HG03064 (cell line): ENCODE measurements around the gene APC2.
A peak's percentile ranks its signal among the peaks of the same experiment; 100 is the strongest.
"Not testable (repeated sequence)": the region's sequence is repeated elsewhere in the genome, so short reads cannot be mapped to it uniquely, and the experiment has no call there.

Source experiments
- ATAC-seq: cut with Tn5 transposase; IDR thresholded peaks from one replicate; pipeline ENCODE4 v1.9.1; 2021; ENCODE audit warnings: low read depth; ENCODE audit not compliant: unreplicated experiment

The APC2 gene

DNA sequence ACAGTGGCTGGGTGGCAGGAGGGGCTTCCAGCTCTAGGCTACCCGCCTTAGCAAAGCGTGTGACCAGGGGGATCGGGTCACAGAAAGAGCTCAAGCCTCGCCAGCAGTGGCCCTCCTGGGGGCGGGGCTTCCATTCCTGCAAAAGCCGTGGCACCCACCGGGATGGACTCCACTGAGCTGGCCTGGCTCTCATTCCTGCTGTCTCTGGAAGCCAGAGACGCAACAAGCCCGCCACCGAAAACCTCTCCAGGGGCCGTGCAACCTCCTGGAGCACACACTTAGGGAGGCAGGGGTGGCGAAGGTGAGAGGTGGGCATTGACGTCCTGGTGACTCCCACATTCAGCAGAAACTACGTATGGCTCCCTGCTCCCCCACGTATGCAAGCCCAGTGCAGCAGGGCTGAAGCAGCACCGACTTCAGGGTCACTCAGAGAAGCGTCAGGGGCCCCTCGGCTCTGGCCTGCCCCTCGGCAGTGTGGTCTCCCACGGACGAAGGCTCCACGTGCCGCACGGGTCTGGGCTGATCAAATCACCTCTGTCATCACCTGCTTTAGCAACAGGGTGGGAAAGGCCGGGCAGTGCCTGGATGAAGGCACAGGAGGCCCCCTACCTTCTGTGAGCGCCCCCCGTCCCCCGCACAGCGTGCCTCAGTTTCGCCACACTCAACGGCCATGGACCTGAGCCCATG lies 26.0 kb downstream of the APC2 start:
- ATAC-seq, result no peak

- ATAC-seq, result not testable (repeated sequence)
Measured at GRCh38 chr19:1477056-1477455, 27.1 kb downstream of the APC2 start.

DNA sequence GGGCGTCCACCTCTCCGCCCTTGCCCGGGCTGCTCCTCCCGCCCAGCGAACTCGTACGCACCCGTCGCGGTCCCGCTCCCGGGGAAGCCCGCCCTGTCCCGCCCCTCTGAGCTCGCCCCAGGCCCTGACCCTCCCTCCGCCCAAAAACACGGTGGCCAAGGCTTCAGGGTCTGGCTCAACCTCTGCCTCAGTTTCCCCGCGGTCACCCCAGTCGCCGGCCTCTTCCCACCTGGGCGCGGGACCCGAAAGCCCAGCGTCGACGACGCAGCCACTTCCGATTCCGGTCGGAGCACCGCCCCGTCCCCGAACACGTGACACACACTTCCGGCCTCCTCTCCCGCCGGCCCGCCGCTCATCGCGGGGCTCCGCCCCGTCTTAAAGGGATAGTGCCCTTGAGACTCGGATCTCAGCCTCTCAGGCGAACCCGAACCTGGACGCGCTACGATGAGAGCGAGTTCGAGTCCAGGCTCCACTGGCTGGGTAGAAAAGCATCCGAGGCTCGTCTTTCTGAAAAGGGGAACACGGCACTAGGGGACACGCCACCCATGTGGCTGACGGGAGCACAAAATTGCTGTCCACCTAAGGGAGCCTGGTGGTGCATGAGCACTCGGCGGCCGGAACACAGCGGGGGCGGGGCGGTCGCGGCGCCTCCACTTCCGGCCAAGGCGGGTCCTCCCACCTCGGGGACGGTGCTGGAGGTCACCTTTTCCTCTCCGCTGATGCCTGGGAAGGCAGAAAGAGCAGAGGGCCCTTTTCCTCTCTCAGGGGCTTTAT lies 29.2 kb downstream of the APC2 start, which contains the start of gene C19orf25:
Gene C19orf25 (minus strand): TSS at position 282 of the 774 bp plus-strand sequence. CDS start 312 bp downstream, outside the sequence.
- ATAC-seq, result peak; percentile 68

DNA sequence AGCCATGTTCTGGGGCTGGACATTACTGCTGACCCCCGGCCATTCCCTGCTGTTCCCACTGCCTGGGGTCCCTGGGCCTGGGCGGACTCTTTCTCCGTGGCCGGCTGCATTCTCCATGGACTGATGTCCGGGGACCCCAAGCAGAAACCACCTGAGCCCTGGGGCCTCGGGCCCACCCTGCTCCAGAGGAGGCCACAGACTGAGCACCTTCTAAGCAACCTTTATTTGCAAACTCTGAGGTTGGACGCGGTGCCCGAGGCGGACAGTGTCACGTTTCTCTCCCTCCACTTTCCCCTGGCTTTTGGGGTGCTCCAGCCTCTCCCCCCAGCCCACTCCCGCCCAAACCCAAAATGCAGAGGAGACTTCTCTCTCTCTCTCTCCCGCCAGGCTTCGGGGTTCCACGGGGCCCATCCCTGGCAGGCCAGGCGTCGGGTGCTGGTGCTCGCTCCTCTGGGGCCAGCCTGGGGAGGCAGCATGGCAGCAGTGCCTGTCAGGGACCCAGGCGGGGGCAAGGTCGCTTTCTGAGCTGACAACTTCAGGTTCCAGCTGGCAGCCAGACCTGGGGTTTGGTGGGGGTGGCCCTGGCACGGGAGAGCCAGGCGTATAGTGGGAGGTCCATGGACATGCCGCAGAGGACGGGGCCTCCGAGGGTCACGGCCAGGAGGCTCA lies 31.4 kb downstream of the APC2 start:
- ATAC-seq, result no peak

GRCh38 chr19:1481893-1482360 lies 32.0 kb downstream of the APC2 start:
- ATAC-seq, result no peak

- ATAC-seq, result no peak
Measured at GRCh38 chr19:1482361-1483130, 32.6 kb downstream of the APC2 start.

- no peak for ATAC-seq
Measured at GRCh38 chr19:1483131-1483978, 33.4 kb downstream of the APC2 start.

DNA sequence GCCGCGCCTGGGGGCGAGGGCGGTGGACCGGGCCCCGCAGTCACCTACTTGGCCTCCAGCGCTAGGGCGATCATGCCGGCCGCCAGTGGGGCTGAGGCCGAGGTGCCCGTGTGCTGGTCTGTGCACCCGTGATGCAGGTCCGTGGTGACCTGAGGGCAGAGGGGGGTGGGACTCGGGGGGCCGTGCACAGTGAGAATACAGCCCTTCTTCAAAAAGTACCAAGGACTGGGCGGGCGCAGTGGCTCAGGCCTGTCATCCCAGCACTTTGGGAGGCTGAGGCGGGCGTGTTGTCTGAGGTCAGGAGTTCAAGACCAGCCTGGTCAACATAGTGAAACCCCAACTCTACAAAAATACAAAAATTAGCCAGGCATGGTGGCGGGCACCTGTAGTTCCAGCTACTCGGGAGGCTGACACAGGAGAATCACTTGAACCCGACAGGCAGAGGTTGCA lies 34.1 kb downstream of the APC2 start:
- no peak for ATAC-seq

DNA sequence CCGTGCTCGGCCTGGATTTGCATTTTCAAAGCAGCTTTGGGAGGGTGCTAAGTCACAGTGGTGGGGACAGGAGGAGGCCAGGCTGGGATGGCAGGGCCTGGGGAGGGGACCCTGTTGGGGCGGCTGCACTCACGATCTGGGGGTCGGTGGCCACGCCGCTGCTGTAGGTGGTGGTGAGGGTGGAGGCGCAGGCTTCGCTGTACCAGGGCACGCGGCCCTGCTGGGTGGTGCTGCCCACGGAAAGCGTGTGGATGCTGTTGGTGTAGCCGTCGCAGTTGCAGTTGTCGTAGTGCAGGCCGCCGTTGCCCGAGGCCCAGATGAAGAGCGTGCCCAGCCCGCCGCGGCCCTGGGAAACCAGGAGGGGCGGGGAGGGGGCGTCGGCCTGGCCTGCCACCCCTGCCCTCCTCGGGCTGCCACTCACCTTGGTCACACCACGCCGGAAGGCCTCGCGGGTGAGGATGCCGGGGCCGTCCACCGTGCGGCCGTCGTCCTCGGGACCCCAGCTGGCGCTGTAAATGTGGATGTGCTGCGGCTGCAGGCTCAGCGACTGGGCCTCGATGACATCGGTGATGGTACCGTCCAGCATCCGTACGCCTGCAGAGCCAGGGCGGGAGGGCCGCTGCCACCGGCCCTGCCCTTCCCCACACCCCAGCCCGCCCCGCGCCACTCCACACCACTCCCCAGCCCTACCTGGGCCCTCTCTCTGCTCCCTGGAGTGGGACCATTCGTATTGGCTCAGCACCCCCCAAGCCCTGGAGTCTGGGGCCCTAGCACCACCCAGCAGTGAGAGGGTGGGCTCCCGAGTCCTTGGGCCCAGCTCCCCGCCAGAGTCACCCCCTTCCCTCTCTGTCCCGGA lies 37.0 kb downstream of the APC2 start:
- no peak for ATAC-seq

- no peak for ATAC-seq
Measured at GRCh38 chr19:1487576-1488281, 37.8 kb downstream of the APC2 start.

DNA sequence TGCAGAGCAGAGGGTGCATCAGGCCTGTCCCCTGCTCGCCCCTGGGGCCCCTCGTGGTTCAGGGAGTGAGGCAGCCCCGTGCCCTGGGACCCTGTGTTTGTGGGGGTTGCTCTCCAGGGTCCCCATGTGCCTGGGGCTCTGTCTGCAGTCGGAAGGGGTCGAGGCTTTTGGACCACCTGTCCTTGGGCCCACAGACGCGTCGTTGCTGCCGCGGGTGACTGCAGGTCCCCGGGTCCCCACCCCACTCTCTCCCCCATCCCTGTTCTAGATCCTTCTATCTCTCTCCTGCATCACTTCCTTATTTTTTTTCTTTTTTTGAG lies 38.3 kb downstream of the APC2 start:
- ATAC-seq, result no peak

- no peak for ATAC-seq
Measured at GRCh38 chr19:1489463-1490310, 39.8 kb downstream of the APC2 start.

GRCh38 chr19:1490311-1491113 lies 40.6 kb downstream of the APC2 start, which contains the start of gene PCSK4:
Gene PCSK4, minus strand, starts transcription at chr19:1490350. Its CDS starts 4 bp downstream, at chr19:1490346.
- peak; percentile 73 for ATAC-seq

DNA sequence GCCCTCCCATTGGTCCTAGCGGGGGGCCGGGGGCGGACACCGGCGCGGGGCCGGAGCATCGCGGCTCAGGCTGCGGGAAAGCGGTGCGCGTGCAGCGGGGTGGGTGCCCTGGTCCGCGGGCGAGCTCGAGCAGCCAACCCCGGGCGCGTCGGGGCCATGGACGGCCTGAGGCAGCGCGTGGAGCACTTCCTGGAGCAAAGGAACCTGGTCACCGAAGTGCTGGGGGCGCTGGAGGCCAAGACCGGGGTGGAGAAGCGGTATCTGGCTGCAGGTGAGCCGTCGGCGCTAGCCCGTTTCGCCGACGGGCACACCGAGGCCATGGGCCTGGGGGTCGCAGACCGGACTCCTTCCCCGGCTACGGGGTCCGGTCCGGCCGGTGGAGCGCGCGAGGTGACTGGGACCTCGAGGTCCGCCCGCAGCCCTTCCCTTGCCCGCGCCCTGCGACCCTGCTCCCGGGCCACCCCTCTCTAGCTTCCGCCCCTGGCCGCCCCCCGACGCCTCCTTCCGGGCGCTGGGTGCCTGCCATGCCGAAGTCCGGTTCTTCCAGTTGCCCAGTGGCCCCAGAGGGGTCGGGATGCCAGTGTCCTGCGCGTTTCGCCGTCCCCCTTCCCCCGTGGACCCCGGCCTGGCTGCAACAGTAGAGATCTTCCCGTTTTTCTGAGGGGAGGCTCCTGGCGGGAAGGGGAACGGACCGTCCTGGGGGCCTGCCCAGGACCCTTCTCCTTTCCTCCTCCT lies 41.4 kb downstream of the APC2 start, which contains the start of gene REEP6:
Gene REEP6 (plus strand): TSS at position 68 of the 735 bp plus-strand sequence. CDS start 89 bp downstream, at position 157.
- peak; percentile 7 for ATAC-seq

GRCh38 chr19:1491849-1492170 lies 41.9 kb downstream of the APC2 start:
- ATAC-seq, result no peak
